ENCODE measurements around the gene TACC2. TPM values are rescaled to one million over a fixed set of nuclear protein-coding genes. Genes with fewer than 3 reads are reported as not detected.
"Not testable (repeated sequence)": the region's sequence is repeated elsewhere in the genome, so short reads cannot be mapped to it uniquely, and the experiment has no call there.

TACC2 gene
- total and polyA plus RNA-seq, 2 donors (not counting 1 experiment from before 2014, with no cell fraction given), result not detected

DNA sequence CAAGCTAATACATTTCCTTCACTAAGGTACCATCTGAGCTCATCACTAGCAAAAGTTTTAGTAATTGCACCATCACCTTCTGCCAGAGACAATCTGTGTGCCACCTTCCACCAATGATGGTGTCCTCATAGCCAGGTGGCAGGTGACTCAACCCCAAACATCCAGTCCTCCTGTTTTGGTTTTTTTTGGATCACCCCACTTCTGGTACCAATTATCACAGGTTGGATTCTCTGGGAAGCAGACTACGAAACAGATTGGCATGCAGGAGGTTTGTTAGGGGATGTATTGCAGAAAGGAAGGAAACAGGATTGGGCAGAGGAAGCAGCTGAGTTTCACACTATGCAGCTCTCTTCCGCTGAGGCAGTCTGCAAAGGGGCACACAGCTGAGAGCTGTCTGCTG, 4.5 kb upstream of the TACC2 start:
- POLR2A ChIA-PET, result no interaction called here

DNA sequence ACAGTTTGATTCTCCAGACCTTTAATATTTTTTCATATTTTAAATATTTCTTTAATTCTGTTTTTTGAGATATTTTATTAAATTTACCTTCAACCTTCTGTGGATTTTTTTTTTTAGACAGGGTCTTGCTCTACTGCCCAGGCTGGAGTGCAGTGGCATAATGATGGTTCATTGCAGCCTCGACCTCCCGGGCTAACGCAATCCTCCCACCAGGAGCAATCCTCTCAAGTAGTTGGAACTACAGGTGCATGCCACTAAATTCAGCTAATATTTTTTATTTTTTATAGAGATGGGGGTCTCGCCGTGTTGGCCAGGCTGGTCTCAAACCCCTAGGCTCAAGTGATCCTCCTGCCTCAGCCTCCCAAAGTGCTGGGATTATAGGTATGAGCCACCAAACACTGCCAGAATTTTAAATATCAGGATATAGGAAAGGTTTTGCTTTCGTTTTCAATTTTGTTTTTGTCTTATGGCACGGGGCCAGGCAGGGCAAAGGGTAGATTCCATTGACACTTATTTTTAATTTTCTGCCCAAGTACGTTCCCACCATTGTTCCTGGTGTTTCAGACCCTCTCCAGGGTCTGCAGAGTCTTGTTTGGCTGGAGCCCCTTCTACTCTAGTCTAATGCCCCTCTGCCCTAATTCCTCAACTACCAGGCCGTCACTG, 1.2 kb downstream of the TACC2 start:
- ChIA-PET CTCF (no interaction called here), POLR2A (no interaction called here)
- no peaks in the 10 kb centered on the region for H3K9me3 Mint-ChIP-seq (ENCODE audit: insufficient read depth)
- Histone ChIP-seq H3K4me3 (ENCODE audit: control extremely low read depth in 1 of 5, extremely low read depth in 1 of 5, insufficient read depth in 1 of 5, low read depth in 2 of 5, low read length in 4 of 5) (no peak overlapping the region), H3K9me3 (ENCODE audit: control extremely low read depth in 1 of 3, control insufficient read depth in 2 of 3, insufficient read depth in 1 of 3, low read length in 2 of 3) (peaks cover 0 to 8% (median 0%) of the 10 kb centered on the region in 3 donors), H3K4me1 (ENCODE audit: control insufficient read depth in 2 of 2, insufficient read depth in 2 of 2, low read length in 2 of 2) (no peaks in the 10 kb centered on the region), H3K27ac (ENCODE audit: low read length in 2 of 2) (no peak overlapping the region), H3K27me3 (replicated peaks in 1 of 4; ENCODE audit: control extremely low read depth in 1 of 4, control insufficient read depth in 3 of 4, insufficient read depth in 4 of 4, low read length in 3 of 4) (peaks cover 0 to 4% (median 0%) of the 10 kb centered on the region in 4 experiments), H3K9ac (ENCODE audit: low read length) (no peak overlapping the region), H3K4me2 (replicated peaks; ENCODE audit: low read depth, low read length, poor library complexity, severe bottlenecking) (no peak overlapping the region), H3K36me3 (replicated peaks in 1 of 2; ENCODE audit: control extremely low read depth in 1 of 2, control insufficient read depth in 1 of 2, extremely low read depth in 1 of 2, insufficient read depth in 2 of 2, low read length in 1 of 2) (no peaks in the 10 kb centered on the region), H4K20me1 (ENCODE audit: control insufficient read depth, insufficient read depth, low read length, poor library complexity, severe bottlenecking) (no peaks in the 10 kb centered on the region), H3K79me2 (ENCODE audit: control insufficient read depth, insufficient read depth, low read length) (no peaks in the 10 kb centered on the region), H2AFZ (ENCODE audit: insufficient read depth, low read depth, low read length, poor library complexity, severe bottlenecking) (no peak overlapping the region)
- DNase-seq (no peak), ATAC-seq (ENCODE audit: low read depth) (no peak)
- no peak overlapping the region for H3K4me3 Mint-ChIP-seq
- intact Hi-C loops (cut with micrococcal nuclease), result no loop called here
- H3K27me3 Mint-ChIP-seq, result peaks cover 38% of the 10 kb centered on the region
- 81% methylated on average over 3 of the region's 9 CpGs for WGBS (ENCODE audit: insufficient coverage)
- TF ChIP-seq, protein P1, sequence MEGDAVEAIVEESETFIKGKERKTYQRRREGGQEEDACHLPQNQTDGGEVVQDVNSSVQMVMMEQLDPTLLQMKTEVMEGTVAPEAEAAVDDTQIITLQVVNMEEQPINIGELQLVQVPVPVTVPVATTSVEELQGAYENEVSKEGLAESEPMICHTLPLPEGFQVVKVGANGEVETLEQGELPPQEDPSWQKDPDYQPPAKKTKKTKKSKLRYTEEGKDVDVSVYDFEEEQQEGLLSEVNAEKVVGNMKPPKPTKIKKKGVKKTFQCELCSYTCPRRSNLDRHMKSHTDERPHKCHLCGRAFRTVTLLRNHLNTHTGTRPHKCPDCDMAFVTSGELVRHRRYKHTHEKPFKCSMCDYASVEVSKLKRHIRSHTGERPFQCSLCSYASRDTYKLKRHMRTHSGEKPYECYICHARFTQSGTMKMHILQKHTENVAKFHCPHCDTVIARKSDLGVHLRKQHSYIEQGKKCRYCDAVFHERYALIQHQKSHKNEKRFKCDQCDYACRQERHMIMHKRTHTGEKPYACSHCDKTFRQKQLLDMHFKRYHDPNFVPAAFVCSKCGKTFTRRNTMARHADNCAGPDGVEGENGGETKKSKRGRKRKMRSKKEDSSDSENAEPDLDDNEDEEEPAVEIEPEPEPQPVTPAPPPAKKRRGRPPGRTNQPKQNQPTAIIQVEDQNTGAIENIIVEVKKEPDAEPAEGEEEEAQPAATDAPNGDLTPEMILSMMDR (IDR thresholded peaks at IDR 0.05), result no peak
- no peak for TF ChIP-seq EZH2 (IDR thresholded peaks at IDR 0.05; ENCODE audit: borderline replicate concordance, insufficient read depth, low read depth, low read length, poor library complexity, severe bottlenecking)
- peaks cover 2% of the 10 kb centered on the region for H3K4me1 Mint-ChIP-seq
- H3K27ac Mint-ChIP-seq, result no peak overlapping the region

More for the DNA sequence above, 4.5 kb upstream of the TACC2 start:
- Histone ChIP-seq H3K9ac (ENCODE audit: low read length) (no peak overlapping the region), H4K20me1 (ENCODE audit: control insufficient read depth, insufficient read depth, low read length, poor library complexity, severe bottlenecking) (no peaks in the 10 kb centered on the region), H3K4me1 (ENCODE audit: control insufficient read depth in 2 of 2, insufficient read depth in 2 of 2, low read length in 2 of 2) (no peaks in the 10 kb centered on the region), H3K27me3 (replicated peaks in 1 of 4; ENCODE audit: control extremely low read depth in 1 of 4, control insufficient read depth in 3 of 4, insufficient read depth in 4 of 4, low read length in 3 of 4) (peaks cover 0 to 3% (median 0%) of the 10 kb centered on the region in 4 experiments), H3K79me2 (ENCODE audit: control insufficient read depth, insufficient read depth, low read length) (no peaks in the 10 kb centered on the region), H3K4me3 (ENCODE audit: control extremely low read depth in 1 of 5, extremely low read depth in 1 of 5, insufficient read depth in 1 of 5, low read depth in 2 of 5, low read length in 4 of 5) (no peak overlapping the region), H3K9me3 (ENCODE audit: control extremely low read depth in 1 of 3, control insufficient read depth in 2 of 3, insufficient read depth in 1 of 3, low read length in 2 of 3) (peaks cover 1 to 22% (median 9%) of the 10 kb centered on the region in 3 donors), H3K27ac (ENCODE audit: low read length in 2 of 2) (no peak overlapping the region), H2AFZ (ENCODE audit: insufficient read depth, low read depth, low read length, poor library complexity, severe bottlenecking) (no peak overlapping the region), H3K4me2 (replicated peaks; ENCODE audit: low read depth, low read length, poor library complexity, severe bottlenecking) (no peak overlapping the region), H3K36me3 (replicated peaks in 1 of 2; ENCODE audit: control extremely low read depth in 1 of 2, control insufficient read depth in 1 of 2, extremely low read depth in 1 of 2, insufficient read depth in 2 of 2, low read length in 1 of 2) (no peaks in the 10 kb centered on the region)
- CTCF ChIA-PET, result interaction anchor here (1.2 kb wide), 1 partner anchor 9 kb away, joined by 8 read pairs; no protein-coding TSS in a partner anchor
- intact Hi-C loops (cut with micrococcal nuclease), result no loop called here
- Mint-ChIP-seq H3K4me1 (no peaks in the 10 kb centered on the region), H3K9me3 (ENCODE audit: insufficient read depth) (peaks cover 13% of the 10 kb centered on the region), H3K27ac (no peak overlapping the region), H3K4me3 (no peak overlapping the region), H3K27me3 (peaks cover 20% of the 10 kb centered on the region)
- TF ChIP-seq, protein P1 (IDR thresholded peaks at IDR 0.05), result no peak
- 75% methylated on average over 2 of the region's 2 CpGs for WGBS (ENCODE audit: insufficient coverage)
- DNase-seq (no peak), ATAC-seq (ENCODE audit: low read depth) (no peak)

DNA sequence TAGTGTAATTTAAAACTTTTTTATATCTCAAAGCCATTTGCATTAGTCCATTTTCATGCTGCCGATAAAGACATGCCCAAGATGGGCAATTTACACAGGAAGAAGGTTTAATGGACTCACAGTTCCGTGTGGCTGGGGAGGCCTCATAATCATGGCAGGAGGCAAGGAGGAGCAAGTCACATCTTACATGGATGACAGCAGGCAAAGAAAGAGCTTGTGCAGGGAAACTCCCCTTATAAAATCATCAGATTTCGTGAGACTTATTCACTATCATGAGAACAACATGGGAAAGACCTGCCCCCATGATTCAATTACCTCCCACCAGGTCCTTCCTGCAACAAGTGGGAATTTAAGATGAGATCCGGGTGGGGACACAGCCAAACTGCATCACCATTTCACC, 2.8 kb downstream of the TACC2 start:
- H3K4me3 Mint-ChIP-seq; intact Hi-C loops (cut with micrococcal nuclease); CTCF ChIA-PET; H4K20me1 ChIP-seq (ENCODE audit: control insufficient read depth, insufficient read depth, low read length, poor library complexity, severe bottlenecking); H3K27me3 ChIP-seq (replicated peaks in 1 of 4; ENCODE audit: control extremely low read depth in 1 of 4, control insufficient read depth in 3 of 4, insufficient read depth in 4 of 4, low read length in 3 of 4); H3K4me1 ChIP-seq (ENCODE audit: control insufficient read depth in 2 of 2, insufficient read depth in 2 of 2, low read length in 2 of 2); H3K27ac Mint-ChIP-seq; H3K9ac ChIP-seq (ENCODE audit: low read length); DNase-seq; H3K79me2 ChIP-seq (ENCODE audit: control insufficient read depth, insufficient read depth, low read length); H3K27ac ChIP-seq (ENCODE audit: low read length in 2 of 2); H3K4me1 Mint-ChIP-seq; POLR2A ChIA-PET; H3K9me3 Mint-ChIP-seq (ENCODE audit: insufficient read depth); H3K4me2 ChIP-seq (replicated peaks; ENCODE audit: low read depth, low read length, poor library complexity, severe bottlenecking); H3K36me3 ChIP-seq (replicated peaks in 1 of 2; ENCODE audit: control extremely low read depth in 1 of 2, control insufficient read depth in 1 of 2, extremely low read depth in 1 of 2, insufficient read depth in 2 of 2, low read length in 1 of 2); H3K4me3 ChIP-seq (ENCODE audit: control extremely low read depth in 1 of 5, extremely low read depth in 1 of 5, insufficient read depth in 1 of 5, low read depth in 2 of 5, low read length in 4 of 5); ATAC-seq (ENCODE audit: low read depth); H2AFZ ChIP-seq (ENCODE audit: insufficient read depth, low read depth, low read length, poor library complexity, severe bottlenecking); H3K9me3 ChIP-seq (ENCODE audit: control extremely low read depth in 1 of 3, control insufficient read depth in 2 of 3, insufficient read depth in 1 of 3, low read length in 2 of 3): not testable (repeated sequence)
- 100% methylated on average over 1 of the region's 4 CpGs for WGBS (ENCODE audit: insufficient coverage)
- H3K27me3 Mint-ChIP-seq, result peaks cover 43% of the 10 kb centered on the region

Measured in B cell (primary cell).